Measurements from ENCODE around the gene ADIPOR2.
"Not testable (repeated sequence)": the region's sequence is repeated elsewhere in the genome, so short reads cannot be mapped to it uniquely, and the experiment has no call there.

The ADIPOR2 gene

DNA sequence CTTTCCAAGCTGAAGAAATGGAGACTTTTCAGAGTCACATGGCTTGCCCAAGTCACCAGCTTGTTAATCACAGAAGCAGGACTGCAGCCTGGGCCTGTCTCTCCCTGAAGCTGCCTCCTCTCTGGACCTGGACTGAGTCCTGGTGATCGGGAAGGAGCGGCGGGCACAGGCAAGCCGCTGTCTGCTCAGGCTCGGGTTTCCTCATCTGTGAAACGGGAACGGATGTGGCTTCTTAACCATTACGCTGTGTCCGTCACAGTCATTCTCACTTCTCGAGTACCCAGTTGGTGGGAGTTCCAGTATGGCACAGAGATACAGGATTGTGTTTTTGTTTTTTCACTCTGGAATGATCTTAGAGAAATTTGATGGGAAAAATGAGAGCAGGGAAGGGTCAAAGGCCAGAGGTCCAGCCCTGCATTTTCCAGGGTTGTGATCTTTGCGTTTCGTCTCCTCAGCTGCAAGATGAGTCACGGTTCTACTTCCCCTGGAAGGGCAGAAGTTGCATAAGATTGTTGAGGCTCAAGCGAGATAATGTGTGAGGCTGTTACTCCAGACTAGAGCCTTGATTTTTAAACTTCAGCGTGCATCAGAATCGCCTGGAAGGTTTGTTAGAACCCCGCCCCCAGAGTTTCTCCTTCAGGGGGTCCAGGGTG lies 121.9 kb downstream of the ADIPOR2 start:
- DNase-seq (ENCODE audit: low spot score): no peak

- no peak for DNase-seq (ENCODE audit: low spot score)
These were observed 123.4 kb downstream of the ADIPOR2 start for GRCh38 chr12:1814266-1814665.

- no peak for DNase-seq (ENCODE audit: low spot score)
These were observed 124.2 kb downstream of the ADIPOR2 start for GRCh38 chr12:1815108-1815507.

DNA sequence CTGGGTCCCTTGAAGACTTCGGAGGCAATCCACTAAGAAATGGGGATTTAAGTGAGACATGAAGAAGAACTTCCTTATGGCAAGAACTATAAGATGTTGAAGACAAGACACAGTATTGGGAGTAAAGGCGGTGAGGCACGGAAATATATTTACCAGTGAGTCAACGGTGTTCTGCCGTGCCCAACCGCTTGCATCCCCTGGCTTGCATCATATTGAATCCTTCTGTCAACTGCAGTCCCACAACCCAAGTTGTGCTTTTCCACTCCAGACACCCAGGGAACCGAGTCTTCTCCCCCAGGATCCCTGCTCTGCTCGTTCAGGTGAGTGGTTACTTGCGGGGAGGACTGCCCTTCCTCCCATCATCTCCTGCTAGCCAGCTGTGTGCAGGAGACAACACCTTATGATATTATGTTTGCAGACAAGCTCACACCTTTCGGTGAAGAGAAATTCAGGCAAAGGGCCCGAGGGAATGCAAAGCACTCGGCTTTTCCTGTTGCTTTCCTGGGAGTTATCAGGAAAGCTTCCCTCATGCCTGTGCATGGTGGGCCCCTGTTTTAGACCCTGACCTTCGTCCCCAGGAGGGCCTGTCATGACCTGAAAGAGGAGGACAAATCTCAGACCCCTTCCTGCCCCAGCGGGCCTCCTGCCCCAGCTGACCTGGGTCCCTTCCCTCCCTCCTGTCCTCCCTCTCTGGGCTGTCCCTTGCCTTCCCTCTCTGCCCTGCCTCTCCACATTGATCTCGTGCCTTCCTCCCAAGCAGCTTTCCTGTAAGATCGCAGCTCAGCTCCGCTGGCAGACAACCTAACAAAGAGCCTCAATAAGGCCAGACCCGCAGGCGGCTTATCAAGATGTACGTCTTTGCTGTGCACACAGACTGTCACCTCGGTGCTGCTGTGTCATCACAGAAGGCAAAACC lies 125.2 kb downstream of the ADIPOR2 start:
- no peak for DNase-seq (ENCODE audit: low spot score)

DNA sequence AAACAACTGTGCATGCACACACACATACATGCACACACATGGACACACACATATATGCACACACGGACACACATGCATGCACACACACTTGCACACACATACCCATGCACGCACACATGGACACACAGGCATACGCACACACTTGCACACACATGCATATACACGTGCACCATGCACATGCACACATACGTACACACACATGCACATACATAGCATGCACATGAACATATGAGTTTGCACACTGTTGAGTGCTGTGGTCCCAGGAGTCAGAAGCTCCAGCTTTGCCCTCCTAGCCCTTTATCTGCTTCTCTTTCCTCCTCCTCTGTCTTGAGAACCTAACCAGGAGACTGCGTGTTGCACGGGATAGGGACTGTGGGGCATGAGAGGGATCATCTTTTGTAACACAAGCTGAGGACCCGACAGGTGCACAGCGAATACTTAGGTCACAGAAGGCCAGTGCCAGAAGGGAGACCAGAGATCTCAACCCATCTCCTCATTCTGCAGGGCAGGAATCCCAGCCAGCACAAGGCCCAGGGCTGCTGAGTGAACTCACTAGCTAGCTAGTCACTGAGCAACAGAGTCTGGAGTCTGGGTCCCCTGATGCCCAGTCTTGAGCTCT lies 126.0 kb downstream of the ADIPOR2 start:
- no peak for DNase-seq (ENCODE audit: low spot score)

- DNase-seq (ENCODE audit: low spot score): not testable (repeated sequence)
These were observed 127.1 kb downstream of the ADIPOR2 start for GRCh38 chr12:1817928-1818327.

- no peak for DNase-seq (ENCODE audit: low spot score)
These were observed 128.2 kb downstream of the ADIPOR2 start for GRCh38 chr12:1819050-1819449.

GRCh38 chr12:1819571-1819970 lies 128.7 kb downstream of the ADIPOR2 start:
- DNase-seq (ENCODE audit: low spot score): no peak

DNA sequence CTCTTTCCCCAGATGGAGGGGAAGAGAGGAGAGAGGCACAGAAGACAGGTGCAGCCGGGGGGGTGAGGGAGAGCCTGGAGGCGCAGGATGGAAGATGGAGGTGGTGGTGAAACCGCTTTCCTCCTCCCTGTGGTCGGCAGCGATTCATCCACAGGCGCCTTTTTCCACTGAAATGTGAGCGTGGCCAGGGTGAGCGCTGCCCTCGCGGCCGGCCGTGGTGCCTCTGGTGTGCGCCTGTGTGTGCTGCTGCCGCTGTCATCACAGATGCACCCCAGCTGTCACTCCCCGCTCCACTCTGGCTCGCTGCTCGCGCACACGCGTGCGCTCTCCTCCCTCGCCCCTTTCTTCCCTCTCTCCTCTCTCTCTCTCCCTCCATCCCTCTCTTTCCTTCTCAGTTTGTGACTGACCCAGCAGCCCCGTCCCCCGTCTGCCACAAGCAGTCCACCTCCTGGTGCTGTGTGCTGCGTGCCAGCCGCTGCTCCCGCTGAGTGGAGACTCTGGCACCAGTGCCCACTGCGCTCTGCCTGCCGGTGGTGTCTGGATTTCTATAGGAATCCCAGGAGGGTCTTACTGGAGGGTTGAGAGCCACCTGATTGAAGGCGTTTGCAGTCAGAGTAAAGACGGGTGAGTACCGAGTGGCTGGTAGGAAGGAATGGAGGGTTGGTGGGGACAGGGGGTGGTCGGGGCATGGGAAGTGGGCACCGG lies 129.5 kb downstream of the ADIPOR2 start, which contains the start of gene LRTM2:
LRTM2 (plus strand) TSS at position 375 of the 705 bp plus-strand sequence. CDS start 7,584 bp downstream, outside the sequence.
- no peak for DNase-seq (ENCODE audit: low spot score)

- DNase-seq (ENCODE audit: low spot score): no peak
These were observed 130.0 kb downstream of the ADIPOR2 start for GRCh38 chr12:1820896-1821291.

DNA sequence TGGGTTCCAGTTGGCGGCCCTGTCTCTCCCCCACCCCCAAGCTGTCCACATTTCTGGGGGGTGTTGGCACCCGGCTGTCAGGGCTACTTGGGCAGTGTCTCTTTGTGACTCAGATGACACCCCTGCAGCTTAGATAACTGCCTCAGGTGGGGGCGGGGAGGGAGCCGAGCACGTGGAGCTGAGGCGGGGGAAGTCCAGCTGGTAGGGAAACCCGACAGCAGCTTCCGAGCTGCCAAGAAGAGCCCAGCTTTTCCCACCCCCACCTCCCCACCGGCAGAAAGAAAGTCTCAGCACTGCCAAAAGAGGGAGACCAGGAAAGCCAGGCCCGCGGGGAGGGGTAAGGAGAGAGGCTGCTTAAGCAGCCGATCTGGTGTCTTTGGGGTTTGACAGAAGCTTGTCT lies 130.9 kb downstream of the ADIPOR2 start:
- DNase-seq (ENCODE audit: low spot score): no peak

DNA sequence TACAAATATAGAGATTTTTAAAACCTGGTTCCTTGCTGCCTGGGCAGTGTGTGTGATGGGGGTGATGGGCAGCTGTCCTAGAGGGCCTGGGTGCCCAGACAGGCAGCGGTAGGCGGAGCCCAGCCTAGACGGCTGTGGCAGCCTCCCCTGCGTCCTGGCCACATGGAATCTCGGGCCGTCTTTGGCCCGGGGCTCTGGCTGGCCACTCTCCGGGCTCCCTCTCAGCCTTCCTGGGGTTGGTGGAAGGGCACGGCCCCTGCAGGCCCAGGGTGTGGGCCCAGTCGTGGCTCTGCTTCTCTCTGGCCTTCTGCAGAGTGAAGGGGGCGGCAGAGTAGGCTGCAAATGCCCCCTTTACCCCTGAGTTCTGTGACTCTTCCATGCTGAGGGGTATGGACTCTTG lies 131.8 kb downstream of the ADIPOR2 start:
- no peak for DNase-seq (ENCODE audit: low spot score)

DNA sequence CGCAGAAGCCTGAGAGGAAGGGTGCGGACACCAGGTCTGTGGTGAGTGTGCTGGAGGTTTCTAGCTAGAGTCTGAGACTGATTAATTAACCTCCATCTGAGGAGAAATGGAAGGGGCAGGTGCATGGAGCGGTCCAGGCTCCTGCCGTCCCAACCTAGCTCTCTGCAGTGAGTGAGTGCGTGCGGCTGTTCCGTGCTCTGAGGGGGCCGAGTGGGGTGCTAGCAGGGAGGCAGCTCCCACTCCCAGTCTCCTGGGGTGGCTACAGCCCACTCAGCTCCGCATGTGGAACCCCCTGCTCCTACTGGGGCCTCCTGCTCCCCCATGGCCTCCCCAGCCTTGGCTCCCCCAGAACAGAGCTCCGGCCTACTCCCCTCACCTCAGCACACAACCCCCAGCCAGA lies 132.4 kb downstream of the ADIPOR2 start:
- DNase-seq (ENCODE audit: low spot score): no peak

- no peak for DNase-seq (ENCODE audit: low spot score)
These were observed 134.7 kb downstream of the ADIPOR2 start for GRCh38 chr12:1825382-1826102.

DNA sequence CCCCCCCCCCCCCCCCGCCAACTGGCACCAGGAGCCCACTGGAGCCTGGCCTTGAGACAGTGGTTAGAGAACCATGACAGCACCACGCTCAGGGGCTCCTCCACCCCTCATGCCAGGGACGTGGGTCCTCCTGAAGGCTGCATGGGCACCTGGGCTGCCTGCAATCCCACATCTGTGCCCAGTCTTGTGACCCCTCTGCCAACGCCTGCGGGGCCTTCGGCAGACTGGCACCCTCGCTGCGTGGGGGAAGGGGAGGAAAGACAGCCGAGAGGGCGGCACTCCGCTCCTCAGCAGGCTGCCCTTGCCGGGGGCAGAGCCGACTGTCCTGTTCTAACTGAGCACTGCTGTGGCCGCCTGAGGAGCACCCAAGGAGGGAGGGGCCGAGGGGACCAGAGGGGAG lies 135.5 kb downstream of the ADIPOR2 start:
- no peak for DNase-seq (ENCODE audit: low spot score)

DNA sequence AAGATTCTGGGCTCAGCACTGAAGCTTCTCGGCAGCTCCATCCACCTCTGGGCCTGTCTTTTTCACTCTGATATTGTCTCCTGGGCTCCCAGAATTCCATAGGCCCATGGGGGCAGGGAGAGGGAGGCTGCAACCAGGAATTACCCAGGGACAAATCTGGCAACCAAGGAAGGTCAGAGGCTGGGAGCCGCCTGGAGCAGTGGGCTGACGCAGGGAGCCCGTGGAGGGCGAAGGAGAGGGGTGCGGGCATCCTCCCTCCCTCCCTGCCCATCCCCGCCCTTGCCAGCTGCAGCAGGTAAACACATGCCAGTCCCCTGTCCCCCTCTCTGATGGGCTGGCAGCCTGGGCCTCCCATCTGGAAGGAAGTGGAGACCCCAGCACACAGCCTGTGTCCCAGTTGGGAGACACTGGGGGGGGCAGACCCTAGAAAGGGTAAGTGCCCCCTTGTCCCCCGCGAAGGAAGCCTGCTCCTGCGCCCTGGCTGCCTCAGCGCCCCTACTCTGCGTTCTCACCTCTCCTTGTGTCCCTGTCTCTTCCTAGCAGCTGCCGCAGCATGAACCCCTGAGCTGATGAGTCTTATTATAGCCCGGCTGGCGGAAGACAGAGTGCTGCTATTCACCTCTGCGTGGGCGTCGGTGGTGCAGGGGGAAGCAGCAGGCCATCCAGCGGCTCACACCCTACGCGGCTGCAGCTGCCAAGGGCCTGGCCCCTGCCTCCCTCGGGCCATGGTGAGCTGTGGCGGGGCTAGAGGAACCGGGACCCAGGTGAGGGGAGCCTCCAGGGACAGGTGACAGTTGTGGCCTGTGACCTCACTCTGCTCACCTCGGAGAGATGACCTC lies 136.2 kb downstream of the ADIPOR2 start:
- no peak for DNase-seq (ENCODE audit: low spot score)

GRCh38 chr12:1827826-1828805 lies 137.2 kb downstream of the ADIPOR2 start:
- DNase-seq (ENCODE audit: low spot score): no peak

DNA sequence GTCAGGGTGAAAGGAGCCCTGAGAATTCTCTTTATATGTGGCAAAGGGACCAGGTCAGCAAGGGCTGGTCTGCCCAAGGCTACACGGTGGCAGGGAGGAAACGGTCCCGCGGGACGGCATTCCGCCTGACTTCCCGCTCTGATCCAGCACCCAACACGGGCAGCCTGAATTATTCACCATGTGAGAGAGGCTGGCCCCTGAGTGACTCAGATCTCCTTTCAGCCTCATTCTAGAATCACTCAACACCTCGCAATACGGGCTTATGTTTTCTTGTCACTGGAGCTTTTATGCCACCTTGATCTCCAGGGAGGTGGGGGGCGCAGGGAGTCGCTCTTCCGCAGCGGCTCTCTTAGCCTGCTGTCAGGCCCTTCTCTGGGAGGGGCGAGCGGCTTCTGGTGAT lies 138.0 kb downstream of the ADIPOR2 start:
- DNase-seq (ENCODE audit: low spot score): no peak

DNA sequence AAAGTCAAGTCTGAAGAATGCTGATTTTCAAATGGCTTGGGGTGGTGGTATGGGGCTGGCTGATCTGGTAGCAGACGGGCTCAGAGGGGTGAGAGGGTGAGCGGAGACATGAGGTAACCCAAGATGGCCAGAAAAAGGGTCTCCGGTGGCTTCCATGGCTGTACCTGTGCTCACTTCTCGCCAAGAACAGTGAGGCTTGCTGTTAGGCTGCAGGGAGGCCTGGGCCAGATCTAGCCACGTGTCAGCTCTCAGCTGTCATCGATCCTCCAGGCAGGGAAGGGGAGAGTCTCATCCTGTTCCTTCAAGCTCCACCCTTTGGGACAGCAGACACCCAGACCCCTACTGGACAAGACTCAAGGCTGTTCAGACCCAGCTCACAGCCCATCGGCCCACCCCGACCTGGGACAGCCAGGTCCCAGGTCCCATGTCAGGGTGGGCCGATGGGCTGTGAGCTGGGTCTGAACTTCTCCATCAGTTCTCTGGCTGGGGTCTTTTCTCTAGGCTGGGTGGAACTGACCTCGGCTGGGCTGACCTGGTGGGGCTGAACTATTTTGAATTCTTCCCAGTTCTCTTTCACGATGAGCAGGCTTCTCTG lies 138.5 kb downstream of the ADIPOR2 start:
- no peak for DNase-seq (ENCODE audit: low spot score)

All from putamen (tissue), 1 donor.